Ectodermal cell (in vitro differentiated cells): ENCODE data around the gene ZNF829.

Experiments used
- H3K27ac ChIP-seq: 2 replicates; pipeline ENCODE4 v1.7.0; 2013; ENCODE audit warnings: mild to moderate bottlenecking, low read depth, low read length; ENCODE audit not compliant: insufficient read depth, poor library complexity, severe bottlenecking
- H3K27me3 ChIP-seq: 2 replicates; pipeline ENCODE4 v1.7.0; 2013; ENCODE audit warnings: mild to moderate bottlenecking, low read length; ENCODE audit not compliant: insufficient read depth, control insufficient read depth, poor library complexity, severe bottlenecking
- H3K36me3 ChIP-seq: one replicate; pipeline ENCODE4 v1.7.0; 2013; ENCODE audit warnings: low read length; ENCODE audit not compliant: control insufficient read depth, insufficient read depth
- H3K4me1 ChIP-seq: one replicate; pipeline ENCODE4 v1.7.0; 2013; ENCODE audit warnings: low read length; ENCODE audit not compliant: control insufficient read depth, insufficient read depth
- H3K4me3 ChIP-seq: 2 replicates; pipeline ENCODE4 v1.7.0; 2013; ENCODE audit warnings: low read depth, low read length, control low read depth; ENCODE audit not compliant: insufficient read depth
- H3K9me3 ChIP-seq: 2 replicates; pipeline ENCODE4 v1.7.0; 2013; ENCODE audit warnings: mild to moderate bottlenecking, low read length, moderate library complexity; ENCODE audit not compliant: control insufficient read depth
- WGBS, 2 experiments: methylation state at CpG; one replicate each; pipeline ENCODE4 v1.1.7; 2013; ENCODE audit warnings: missing lambda C conversion rate in 2 of 2; 5-methylcytosine and 5-hydroxymethylcytosine counted together

The ZNF829 gene

DNA sequence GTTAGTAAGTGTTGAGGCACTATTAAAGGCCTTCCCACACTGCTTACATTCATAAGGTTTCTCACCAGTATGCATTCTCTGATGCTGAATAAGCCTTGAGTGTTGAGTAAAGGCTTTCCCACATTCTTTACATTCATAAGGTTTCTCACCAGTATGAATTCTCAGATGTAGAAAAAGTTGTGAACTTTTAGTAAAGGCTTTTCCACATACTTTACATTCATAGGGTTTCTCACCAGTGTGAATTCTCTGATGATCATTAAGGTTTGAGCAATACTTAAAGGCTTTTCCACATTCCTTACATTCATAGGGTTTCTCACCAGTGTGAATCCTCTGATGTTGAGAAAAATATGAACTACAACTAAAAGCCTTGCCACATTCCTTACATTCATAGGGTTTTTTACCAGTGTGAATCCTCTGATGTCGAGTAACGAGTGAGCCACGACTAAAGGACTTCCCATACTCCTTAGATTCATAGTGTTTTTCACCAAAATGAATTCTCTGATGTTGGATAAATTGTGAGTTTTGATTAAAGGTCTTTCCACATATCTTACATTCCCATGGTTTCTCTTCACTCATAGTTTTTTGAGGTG lies 24.2 kb downstream of the ZNF829 start:
- Histone ChIP-seq H3K27me3 (no peaks in the 10 kb centered on the region), H3K9me3 (peaks cover 17% of the 10 kb centered on the region), H3K4me1 (no peaks in the 10 kb centered on the region), H3K4me3 (no peak overlapping the region), H3K27ac (no peak overlapping the region), H3K36me3 (peaks cover 47% of the 10 kb centered on the region)
- 84% methylated on average over 3 of the region's 3 CpGs; no CpG with 5 or more reads in 1 of the 2 experiments for WGBS, 2 experiments

DNA sequence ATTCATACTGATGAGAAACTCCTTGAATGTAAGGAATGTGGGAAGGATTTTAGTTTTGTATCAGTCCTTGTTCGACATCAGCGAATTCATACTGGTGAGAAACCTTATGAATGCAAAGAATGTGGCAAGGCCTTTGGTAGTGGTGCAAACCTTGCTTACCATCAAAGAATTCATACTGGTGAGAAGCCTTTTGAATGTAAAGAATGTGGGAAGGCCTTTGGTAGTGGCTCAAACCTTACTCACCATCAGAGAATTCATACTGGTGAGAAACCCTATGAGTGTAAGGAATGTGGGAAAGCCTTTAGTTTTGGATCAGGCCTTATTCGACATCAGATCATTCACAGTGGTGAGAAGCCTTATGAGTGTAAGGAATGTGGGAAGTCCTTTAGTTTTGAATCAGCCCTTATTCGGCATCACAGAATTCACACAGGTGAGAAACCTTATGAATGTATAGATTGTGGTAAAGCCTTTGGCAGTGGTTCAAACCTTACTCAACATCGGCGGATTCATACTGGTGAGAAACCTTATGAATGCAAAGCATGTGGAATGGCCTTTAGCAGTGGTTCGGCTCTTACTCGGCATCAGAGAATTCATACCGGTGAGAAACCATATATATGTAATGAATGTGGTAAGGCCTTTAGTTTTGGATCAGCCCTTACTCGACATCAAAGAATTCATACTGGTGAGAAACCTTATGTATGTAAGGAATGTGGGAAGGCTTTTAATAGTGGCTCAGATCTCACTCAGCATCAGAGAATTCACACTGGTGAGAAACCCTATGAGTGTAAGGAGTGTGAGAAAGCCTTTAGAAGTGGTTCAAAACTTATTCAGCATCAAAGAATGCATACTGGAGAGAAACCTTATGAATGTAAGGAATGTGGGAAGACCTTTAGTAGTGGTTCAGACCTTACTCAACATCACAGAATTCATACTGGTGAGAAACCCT lies 38.8 kb downstream of the ZNF829 start:
- peaks cover 20% of the 10 kb centered on the region for H3K36me3 ChIP-seq
- WGBS, 2 experiments = 93 to 97% methylated on average over 10 of the region's 10 CpGs
- H3K27ac ChIP-seq = no peak overlapping the region
- H3K27me3 ChIP-seq = no peaks in the 10 kb centered on the region
- peaks cover 10% of the 10 kb centered on the region for H3K9me3 ChIP-seq
- H3K4me3 ChIP-seq = no peak overlapping the region
- no peaks in the 10 kb centered on the region for H3K4me1 ChIP-seq

DNA sequence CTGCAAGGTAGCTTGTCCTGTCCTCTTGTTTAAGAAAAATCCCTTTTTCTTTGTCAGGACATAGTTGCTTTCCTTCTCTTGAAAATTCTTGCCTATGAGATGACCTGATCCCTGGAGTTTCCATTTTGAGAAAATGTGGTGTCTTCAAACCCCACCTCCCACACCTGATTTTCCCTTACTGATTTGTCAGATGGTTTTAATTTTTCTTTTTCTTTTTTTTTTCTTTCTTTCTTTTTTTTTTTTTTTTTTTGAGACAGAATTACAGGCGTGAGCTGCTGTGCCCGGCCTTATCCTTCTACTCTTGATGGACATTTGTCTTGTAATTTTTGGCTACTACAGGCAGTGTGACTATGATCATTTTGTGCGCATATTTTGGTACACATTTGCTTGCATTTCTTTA lies 64.2 kb downstream of the ZNF829 start:
- H3K27ac ChIP-seq = no peak overlapping the region
- H3K4me1 ChIP-seq = peaks cover 5% of the 10 kb centered on the region
- no peaks in the 10 kb centered on the region for H3K27me3 ChIP-seq
- WGBS, 2 experiments = 89 to 100% methylated on average over 2 to 3 of the region's 3 CpGs
- H3K4me3 ChIP-seq = peak overlapping the region; percentile 84
- no peaks in the 10 kb centered on the region for H3K9me3 ChIP-seq
- H3K36me3 ChIP-seq = peaks cover 39% of the 10 kb centered on the region

DNA sequence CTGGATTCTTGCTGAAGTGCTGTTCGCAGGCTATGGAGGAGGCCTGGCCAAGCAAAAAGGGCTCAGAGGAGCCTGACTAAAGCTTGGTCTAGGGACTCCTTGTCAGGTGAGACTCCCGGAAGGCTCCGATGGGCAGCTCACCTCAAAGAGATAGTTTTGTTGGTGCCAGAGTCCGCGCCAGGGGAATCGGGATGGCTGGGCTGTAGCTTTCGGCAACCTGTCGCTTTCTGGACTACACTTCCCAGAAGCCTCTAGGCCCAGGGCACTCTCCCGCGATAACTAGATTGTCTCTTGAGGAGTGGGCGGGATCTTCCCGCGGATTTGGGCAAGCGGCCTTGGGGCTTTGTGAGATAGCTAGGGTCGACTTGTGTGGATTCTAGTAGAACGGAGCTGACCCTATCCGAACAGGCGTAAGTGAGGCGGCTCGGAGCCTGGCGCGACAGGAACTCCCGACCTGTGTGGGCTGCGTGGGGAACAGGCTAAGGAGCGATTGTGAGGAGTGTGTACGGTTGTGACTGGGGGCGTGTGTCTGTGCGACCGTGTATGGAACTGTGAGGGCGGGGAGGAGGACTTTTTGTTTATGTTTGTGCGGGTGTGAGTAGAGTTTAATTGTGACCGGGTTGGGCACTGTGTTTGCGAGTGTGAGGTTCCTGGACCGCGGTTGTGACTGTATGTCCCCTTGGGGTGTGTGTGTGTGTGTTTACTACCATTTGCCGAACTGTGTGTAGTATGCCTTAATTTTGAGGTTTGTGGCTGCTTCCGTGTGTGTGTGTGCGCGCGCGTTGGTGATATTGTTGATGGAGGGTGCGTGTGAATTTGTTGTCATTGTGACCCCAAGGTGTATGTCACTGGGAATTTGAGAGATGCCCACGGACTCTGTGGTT lies 65.3 kb downstream of the ZNF829 start, which contains the start of gene ZNF345:
ZNF345 (plus strand) TSS at position 318 of the 884 bp plus-strand sequence. CDS start 25,955 bp downstream, outside the sequence.
- H3K27ac ChIP-seq = peak within 1 kb of the TSS; percentile 64
- no peaks in the 10 kb centered on the region for H3K27me3 ChIP-seq
- peaks cover 5% of the 10 kb centered on the region for H3K4me1 ChIP-seq
- peaks cover 29% of the 10 kb centered on the region for H3K36me3 ChIP-seq
- no peaks in the 10 kb centered on the region for H3K9me3 ChIP-seq
- WGBS, 2 experiments = 2% methylated on average over 43 of the region's 43 CpGs
- peak within 1 kb of the TSS; percentile 84 for H3K4me3 ChIP-seq

DNA sequence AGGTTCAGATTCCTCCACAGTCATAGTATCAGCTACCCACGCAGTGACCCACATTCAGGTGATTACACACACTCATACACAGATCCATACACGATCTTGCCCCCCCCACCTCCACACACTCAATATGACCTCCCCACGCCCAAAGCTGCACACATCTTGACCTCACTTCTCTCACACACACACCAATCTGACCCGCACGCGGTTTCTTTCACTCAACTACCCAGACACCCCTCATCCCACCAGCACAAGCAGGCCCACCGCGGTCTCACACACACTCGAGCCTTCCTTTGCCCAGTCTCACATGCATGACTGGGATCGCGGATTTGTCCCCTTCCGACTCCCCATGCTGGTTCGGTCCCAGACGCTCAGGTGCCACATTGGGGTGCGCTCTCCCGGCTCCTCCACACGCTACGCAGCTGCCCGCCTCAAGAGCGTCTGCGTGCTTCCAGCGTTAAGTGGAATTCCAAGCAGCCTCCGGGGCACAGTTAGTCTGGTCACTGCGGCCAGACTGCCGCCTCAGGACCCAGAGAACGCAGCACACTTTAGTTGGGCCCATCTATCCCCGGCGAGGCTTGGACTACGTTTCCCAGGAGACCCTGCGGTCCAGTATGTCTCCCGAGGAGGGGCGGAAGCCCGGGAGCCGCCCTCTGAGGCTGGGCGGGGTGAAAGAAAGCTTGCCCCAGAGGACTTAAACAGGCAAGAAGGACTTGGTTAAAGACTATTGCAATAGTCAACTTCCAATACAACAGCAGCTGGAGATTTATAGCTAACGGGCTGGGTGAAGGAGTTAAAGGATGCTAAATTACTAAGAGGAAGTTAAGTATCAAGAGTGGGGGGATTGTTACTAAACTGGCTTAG lies 66.2 kb downstream of the ZNF829 start:
- no peaks in the 10 kb centered on the region for H3K9me3 ChIP-seq

DNA sequence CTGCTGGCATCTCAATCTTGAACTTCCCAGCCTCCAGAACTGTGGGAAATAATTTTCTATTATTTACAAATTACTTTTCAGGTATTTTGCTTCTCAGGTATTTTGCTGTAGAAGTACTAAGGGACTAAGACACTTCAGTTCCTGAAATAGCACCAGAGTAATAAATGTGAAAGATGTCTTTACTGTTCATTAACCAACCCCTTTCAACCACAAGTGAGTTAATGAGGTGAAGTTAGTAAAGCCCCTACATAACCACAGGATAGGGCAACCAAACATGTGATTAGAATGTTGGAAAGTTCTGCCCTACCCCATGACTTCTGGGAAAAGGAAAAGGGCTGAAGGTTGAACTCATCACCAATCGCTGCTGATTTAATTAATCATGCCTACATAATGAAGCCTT lies 68.1 kb downstream of the ZNF829 start:
- H3K27ac ChIP-seq = no peak overlapping the region
- H3K9me3 ChIP-seq = no peaks in the 10 kb centered on the region
- peaks cover 5% of the 10 kb centered on the region for H3K4me1 ChIP-seq
- 81 to 88% methylated on average over 1 of the region's 1 CpG for WGBS, 2 experiments
- no peak overlapping the region for H3K4me3 ChIP-seq
- no peaks in the 10 kb centered on the region for H3K27me3 ChIP-seq
- H3K36me3 ChIP-seq = peaks cover 6% of the 10 kb centered on the region

More for the DNA sequence above, 66.2 kb downstream of the ZNF829 start:
- Histone ChIP-seq H3K4me3 (peak overlapping the region; percentile 84), H3K27ac (no peak overlapping the region), H3K36me3 (peaks cover 22% of the 10 kb centered on the region), H3K27me3 (no peaks in the 10 kb centered on the region), H3K4me1 (peaks cover 5% of the 10 kb centered on the region)
- 2% methylated on average over 36 of the region's 36 CpGs for WGBS, 2 experiments

DNA sequence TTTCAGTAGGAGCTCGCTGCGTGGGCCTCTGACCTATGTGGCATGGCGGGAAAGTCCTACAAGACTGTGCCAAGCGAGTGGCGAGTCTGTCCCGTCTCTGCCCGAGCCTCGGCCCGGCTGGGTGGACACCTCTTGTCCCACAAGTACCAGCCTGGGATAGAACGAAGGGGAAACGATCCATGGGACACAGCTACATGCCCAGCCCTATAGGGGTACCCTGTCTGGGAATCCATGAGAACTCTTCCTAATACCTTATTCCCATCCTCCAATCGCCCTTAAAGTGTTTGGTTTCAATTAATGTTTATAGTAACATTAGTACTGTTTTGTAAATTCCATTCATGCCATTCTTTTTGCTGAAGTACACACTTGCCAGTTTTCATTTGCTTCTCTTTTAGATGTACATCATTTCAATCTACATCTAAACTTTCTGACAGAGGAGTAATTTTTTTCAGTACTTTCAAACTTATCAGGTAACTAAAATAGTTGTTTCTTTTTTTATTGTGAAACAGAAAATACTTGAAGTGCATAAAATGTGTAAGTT lies 77.2 kb downstream of the ZNF829 start:
- peaks cover 3% of the 10 kb centered on the region for H3K4me1 ChIP-seq
- peak overlapping the region; percentile 64 for H3K4me3 ChIP-seq
- H3K9me3 ChIP-seq = peaks cover 3% of the 10 kb centered on the region
- no peaks in the 10 kb centered on the region for H3K27me3 ChIP-seq
- H3K36me3 ChIP-seq = peaks cover 12% of the 10 kb centered on the region
- H3K27ac ChIP-seq = no peak overlapping the region
- 55 to 56% methylated on average over 11 of the region's 12 CpGs for WGBS, 2 experiments
